ENCODE data around the gene SMC4.

Gene SMC4

GRCh38 chr3:160395297-160395696, 4.2 kb upstream of the SMC4 start:
- DNase-seq = no peak

DNA sequence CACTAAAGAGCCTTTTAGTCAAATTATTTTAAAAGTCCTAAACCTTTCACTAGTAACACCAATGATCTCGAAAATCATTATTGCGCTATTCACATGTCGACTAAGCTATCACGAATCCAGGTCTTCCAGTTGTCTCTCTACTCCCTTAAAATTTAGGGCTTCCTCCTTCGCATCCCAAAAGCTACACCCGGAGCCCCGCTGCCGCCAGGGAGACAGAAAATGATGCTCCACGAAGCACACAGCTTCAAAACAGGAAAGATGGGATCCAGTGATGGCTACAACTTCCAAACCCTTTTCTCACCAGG, 678 bp upstream of the SMC4 start:
- DNase-seq = peak; percentile 74

DNA sequence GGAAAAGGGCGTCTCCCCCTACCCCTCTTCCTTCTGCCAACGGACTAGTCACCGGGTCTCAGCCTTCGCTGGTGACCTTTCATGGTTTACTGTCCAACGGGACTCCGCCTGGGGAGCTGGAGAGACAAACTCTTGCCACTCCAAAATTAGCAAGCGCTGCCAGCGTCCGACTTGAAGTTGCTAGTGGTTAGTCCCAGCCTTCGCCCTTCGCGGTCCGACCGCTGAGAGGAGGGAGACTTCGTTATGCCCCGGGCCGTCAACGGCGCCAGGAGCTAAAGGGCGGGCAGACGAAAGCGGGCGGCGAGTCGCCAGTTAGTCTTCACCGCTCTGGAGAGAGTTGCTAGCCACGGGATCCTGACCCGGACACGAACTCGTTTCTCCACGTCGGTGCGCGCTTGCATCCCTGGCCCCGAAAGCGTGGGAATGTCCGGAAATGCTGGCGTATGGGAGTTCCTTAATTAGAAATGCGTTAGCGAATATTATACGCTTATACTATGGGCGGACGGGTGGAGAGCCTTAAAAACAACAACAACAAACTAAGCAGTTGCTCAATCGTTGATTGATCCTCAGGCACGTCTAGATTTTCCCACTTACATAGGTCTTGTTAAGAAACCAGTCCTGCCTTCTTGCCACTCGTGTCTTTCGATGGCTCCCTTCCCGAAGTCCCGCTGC, 716 bp downstream of the SMC4 start:
- DNase-seq = no peak

DNA sequence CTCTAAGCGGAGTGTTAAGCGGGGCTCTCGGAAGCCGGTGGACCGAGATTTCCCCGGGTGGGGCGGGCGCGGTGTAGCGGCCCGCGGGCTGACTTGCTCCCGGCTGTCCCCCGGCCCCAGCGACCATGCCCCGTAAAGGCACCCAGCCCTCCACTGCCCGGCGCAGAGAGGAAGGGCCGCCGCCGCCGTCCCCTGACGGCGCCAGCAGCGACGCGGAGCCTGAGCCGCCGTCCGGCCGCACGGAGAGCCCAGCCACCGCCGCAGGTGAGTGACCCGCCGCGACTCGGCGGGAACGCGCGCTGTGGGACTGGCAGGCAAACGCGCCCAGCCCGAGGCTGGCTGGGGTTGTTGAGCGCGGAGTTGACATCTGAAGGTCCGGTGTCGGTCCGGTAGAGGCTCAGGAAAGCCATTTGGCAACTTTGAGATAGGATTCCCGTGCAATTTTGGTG, 1.3 kb downstream of the SMC4 start:
- DNase-seq = no peak

DNA sequence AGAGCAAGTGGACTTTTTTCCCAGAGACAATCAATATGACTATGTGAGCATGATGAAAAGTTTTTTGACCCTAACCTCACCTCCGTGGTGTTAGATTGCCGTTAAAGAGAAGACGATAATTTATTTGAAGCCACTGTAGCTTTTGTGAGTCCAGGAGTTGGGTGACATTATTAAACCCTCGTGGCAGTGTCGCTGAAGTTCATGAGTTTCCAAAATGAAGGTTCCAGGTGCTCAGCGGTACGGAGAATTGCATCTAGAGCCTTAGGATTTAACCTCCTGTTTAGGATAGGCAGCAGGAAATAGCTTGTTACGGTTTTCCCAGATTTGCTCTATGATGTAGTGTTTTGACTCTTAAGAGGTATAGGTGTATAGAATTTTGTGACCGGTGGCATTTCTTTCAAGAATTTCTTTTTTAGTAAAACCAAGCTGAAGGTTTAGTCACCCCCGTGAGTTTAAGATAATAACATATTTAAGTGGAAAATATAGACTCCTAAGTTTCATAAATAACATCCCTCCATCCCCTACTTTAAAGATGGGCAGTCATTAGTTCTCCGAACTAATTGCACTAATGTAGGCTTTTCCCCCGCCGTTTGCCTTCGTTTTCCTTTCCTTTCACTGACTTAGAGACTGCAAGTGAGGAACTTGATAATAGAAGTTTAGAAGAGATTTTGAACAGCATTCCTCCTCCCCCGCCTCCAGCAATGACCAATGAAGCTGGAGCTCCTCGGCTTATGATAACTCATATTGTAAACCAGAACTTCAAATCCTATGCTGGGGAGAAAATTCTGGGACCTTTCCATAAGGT, 2.0 kb downstream of the SMC4 start:
- no peak for DNase-seq

DNA sequence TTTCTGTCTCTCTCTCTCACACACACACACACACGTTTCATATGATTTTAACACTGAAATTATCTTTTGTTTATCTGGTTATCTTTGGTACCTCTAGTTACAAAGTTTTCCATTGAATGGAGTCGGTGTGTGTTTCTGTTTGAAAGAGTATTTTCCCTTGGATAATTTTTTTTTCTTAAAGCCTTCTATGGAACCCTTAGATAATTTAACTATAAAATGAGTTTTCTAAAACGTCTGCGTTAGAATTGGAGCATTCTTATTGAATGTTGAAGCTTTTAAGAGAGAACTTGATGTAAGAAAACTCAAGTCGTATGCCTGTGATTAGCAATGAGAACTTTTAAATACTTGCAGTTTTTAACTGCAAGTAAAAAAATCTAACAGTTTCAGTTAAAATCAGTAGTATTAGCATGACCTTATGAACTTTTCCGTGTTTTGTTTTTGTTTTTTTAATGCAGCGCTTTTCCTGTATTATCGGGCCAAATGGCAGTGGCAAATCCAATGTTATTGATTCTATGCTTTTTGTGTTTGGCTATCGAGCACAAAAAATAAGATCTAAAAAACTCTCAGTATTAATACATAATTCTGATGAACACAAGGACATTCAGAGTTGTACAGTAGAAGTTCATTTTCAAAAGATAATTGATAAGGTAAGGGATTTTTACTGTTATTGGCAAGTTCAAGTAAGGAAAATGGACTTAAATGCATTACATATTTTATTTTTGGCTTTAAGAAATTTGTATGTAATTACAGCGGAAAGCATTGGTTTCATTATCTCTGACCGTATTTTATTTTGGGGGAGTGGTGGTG, 3.0 kb downstream of the SMC4 start:
- DNase-seq = no peak

- DNase-seq = no peak
Observed at GRCh38 chr3:160403028-160403545, 3.6 kb downstream of the SMC4 start.

GRCh38 chr3:160403796-160404470, 4.5 kb downstream of the SMC4 start:
- no peak for DNase-seq

DNA sequence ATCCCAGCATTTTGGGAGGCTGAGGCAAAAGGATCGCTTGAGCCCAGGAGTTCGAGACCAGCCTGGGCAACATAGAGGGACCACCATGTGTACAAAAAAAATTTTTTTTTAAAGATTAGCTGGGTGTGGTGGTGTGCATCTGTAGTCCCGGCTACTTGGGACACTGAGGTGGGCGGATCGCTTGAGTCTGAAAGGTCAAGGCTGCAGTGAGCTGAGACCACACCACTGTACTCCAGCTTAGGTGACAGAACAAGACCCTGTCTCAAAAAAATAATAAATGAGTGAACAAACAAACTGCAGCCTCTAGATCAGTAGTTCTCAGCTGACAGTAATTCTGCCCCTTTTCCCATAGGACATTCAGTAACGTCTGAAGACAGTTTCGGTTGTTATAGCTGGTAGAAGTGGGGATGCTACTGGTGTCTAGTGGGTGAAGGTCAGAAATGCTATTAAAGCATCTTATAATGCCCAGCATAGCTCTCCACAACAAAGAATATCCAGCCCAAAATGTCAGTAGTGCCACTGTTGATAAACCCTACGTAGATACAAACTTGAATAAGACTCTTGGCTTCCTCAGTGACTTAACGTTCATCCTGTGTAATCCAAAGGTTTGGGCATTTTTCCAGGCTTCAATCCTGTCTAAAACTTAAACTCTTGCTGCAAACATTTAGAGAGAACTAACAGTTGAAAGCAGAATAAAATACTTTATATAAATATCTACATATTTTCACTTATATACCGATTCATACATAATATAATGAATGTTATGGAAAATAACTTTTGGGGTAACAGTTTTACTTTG, 10.6 kb downstream of the SMC4 start:
- DNase-seq = no peak

- no peak for DNase-seq
Observed at GRCh38 chr3:160412477-160412876, 13.0 kb downstream of the SMC4 start.

GRCh38 chr3:160413613-160414248, 14.3 kb downstream of the SMC4 start:
- peak; percentile 62 for DNase-seq

- DNase-seq = no peak
Observed at GRCh38 chr3:160417311-160417710, 17.9 kb downstream of the SMC4 start.

DNA sequence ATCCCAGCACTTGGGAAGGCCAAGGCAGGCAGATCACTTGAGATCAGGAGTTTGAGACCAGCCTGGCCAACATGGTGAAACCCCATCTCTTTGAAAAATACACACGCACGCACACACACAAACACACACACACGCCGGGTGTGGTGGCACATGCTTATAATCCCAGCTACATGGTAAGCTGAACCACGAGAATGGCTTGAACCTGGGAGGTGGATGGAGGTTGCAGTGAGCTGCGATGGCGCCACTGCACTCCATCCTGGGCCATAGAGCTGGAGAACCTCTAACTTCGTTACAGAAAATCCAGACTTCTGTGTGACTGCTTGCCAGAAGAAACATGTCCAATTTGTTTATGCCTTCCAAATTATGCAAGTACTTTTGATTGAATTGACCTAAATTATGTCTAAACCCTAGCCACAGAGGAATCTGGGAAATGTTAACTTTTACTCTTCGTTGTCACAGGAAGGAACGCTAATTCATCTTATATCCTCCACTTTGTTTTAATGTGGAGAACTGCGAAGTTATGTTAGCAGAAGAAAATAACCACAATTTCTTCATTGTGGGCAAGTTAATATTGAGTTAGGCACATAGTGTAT, 28.5 kb downstream of the SMC4 start:
- DNase-seq = no peak

DNA sequence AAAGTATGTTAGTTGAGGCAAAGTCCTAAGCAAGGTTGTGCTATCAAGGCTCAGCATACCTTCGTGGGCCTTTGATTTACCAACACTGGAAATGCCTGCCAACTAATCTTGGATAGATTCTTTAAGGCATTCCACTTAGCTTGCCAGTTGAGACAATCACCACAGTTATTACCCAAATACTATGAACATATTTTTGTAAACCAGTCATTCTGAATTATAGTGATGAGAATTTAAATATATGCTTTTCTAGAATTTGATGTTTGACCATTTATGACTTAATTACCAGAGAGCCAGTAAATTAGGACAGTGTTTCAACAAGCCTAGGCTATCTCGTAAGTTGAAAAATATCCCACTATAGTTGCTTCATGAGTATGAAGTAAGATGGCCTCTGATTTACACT, 34.6 kb downstream of the SMC4 start:
- no peak for DNase-seq

DNA sequence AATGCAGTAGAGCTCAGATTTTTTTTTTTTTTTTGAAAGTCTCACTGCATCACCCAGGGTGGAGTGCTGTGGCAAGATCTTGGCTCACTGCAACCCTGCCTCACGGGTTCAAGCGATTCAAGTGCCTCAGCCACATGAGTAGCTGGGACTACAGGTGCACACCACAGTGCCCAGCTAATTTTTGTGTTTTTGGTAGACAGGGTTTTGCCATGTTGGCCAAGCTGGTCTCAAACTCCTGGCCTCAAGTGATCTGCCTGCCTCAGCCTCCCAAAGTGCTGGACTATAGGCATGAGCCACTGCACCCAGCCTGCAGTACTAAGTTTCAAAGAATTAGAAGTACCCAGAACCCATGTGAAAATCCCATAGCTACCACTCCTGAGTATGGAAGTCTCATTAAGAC, 35.6 kb downstream of the SMC4 start:
- no peak for DNase-seq

DNA sequence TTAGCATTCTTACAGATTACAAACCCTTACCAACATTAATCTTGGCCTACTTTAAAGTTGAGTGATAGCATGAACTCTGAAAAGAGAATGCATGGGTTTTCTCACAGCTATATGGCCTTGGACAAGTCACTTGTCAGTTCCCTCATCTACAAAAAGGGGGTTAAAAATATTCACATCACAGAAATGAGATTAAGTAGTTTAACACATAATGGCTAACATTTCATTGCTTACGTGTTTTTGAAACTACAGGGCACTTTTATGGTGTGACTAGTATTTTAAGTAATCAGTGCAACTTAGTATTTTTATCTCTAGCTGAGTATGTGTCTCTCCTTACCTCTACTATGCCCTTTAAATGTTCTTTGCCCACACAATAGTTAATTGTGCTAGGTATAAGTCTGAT, 36.3 kb downstream of the SMC4 start:
- DNase-seq = no peak

- no peak for DNase-seq
Observed at GRCh38 chr3:160437083-160437455, 37.6 kb downstream of the SMC4 start.

GRCh38 chr3:160440687-160441086, 41.2 kb downstream of the SMC4 start:
- DNase-seq = no peak

DNA sequence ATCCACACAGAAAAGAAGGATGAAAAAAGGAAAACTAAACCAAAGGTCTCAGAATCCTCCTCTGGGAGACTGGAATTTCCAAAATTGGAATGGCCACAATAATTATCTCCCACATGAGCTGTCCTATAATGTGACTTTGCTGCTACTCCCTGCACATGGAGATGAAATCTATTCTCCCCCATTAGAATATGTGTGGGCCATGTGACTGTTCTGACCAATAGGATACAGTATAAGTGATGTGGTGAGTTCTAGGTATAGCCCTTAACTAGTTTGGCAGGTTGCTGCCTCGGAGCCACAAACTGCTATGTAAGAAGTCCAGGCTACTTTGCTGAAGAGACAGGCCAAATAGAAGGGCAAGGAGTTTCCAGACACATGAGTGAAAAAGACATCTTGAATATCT, 45.0 kb downstream of the SMC4 start:
- DNase-seq = no peak

- no peak for DNase-seq
Observed at GRCh38 chr3:160445854-160446253, 46.4 kb downstream of the SMC4 start.

- DNase-seq = no peak
Observed at GRCh38 chr3:160446522-160447056, 47.1 kb downstream of the SMC4 start.
